Measurements from ENCODE around the gene PLET1.

PLET1 gene

GRCh38 chr11:112219476-112220232 lies 41.0 kb downstream of the PLET1 start:
- TF ChIP-seq CTCF (IDR thresholded peaks at IDR 0.05; ENCODE audit: poor library complexity, severe bottlenecking) = peak; percentile 86
- Histone ChIP-seq H3K36me3 (ENCODE audit: low read depth) (no peaks in the 10 kb centered on the region), H3K4me3 (ENCODE audit: severe bottlenecking) (no peak overlapping the region), H3K27me3 (ENCODE audit: insufficient read depth, poor library complexity, severe bottlenecking) (no peaks in the 10 kb centered on the region), H3K4me1 (ENCODE audit: insufficient read depth, poor library complexity, severe bottlenecking) (peaks cover 5% of the 10 kb centered on the region), H3K9me3 (ENCODE audit: severe bottlenecking) (no peaks in the 10 kb centered on the region), H3K27ac (ENCODE audit: poor library complexity, severe bottlenecking) (no peak overlapping the region)
- ATAC-seq (ENCODE audit: low read depth) (peak; percentile 94), DNase-seq (ENCODE audit: low spot score) (no peak)

DNA sequence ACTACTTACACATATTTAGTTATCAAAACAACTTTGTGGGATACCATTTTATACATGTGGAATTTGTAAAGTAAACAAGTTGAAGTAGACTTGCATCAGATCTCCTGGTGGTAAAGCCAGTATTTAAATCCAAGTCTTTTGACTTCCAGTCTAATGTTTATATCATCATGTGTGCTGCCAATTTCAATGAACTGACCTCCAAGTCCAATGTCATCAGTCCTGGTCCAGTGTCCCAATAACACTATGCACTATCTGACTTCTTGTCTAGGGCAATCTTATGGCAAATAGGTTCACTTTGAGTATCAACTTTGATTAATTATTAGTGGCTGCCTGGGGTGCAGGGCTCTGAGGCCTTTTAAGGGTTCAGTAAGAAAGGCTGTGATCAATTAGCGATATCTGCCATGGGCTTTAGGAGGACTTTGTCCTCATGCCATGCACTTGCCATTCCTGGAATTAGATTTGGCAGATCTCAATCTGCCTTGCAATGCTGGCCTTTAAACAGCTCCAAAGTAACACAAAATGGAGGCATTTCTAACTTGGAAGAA lies 44.0 kb downstream of the PLET1 start:
- ATAC-seq (ENCODE audit: low read depth) = no peak
- no peak overlapping the region for H3K4me3 ChIP-seq (ENCODE audit: severe bottlenecking)
- DNase-seq (ENCODE audit: low spot score) = no peak
- TF ChIP-seq CTCF (IDR thresholded peaks at IDR 0.05; ENCODE audit: poor library complexity, severe bottlenecking) = no peak
- H3K9me3 ChIP-seq (ENCODE audit: severe bottlenecking) = no peaks in the 10 kb centered on the region
- no peaks in the 10 kb centered on the region for H3K27me3 ChIP-seq (ENCODE audit: insufficient read depth, poor library complexity, severe bottlenecking)
- H3K27ac ChIP-seq (ENCODE audit: poor library complexity, severe bottlenecking) = no peak overlapping the region
- H3K4me1 ChIP-seq (ENCODE audit: insufficient read depth, poor library complexity, severe bottlenecking) = peaks cover 24% of the 10 kb centered on the region
- H3K36me3 ChIP-seq (ENCODE audit: low read depth) = no peaks in the 10 kb centered on the region

GRCh38 chr11:112215621-112216020 lies 45.0 kb downstream of the PLET1 start:
- DNase-seq (ENCODE audit: low spot score) (no peak), ATAC-seq (ENCODE audit: low read depth) (no peak)
- H3K9me3 ChIP-seq (ENCODE audit: severe bottlenecking) = no peaks in the 10 kb centered on the region
- H3K4me3 ChIP-seq (ENCODE audit: severe bottlenecking) = no peak overlapping the region
- TF ChIP-seq CTCF (IDR thresholded peaks at IDR 0.05; ENCODE audit: poor library complexity, severe bottlenecking) = no peak
- no peak overlapping the region for H3K27ac ChIP-seq (ENCODE audit: poor library complexity, severe bottlenecking)
- H3K27me3 ChIP-seq (ENCODE audit: insufficient read depth, poor library complexity, severe bottlenecking) = no peaks in the 10 kb centered on the region
- H3K4me1 ChIP-seq (ENCODE audit: insufficient read depth, poor library complexity, severe bottlenecking) = peaks cover 22% of the 10 kb centered on the region
- H3K36me3 ChIP-seq (ENCODE audit: low read depth) = no peaks in the 10 kb centered on the region

DNA sequence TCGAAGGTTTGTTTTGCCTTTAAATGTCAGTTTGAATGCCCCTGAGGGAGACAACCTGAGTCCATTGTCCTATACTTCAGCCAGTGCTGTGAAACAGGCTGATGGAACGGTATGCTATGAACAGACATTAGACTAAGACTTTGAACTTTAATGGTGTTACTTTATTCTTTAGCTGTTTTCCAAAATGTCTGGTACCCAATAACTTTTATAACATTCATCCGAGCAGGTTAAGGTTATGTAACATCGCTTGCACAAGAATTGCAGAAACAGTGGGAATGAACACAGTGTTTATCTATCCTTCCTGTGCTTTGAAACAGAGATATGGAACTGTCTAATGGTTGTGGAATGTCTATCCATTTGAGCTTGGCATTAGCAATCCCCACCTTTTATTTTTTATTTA lies 46.9 kb downstream of the PLET1 start:
- H3K27ac ChIP-seq (ENCODE audit: poor library complexity, severe bottlenecking) = peak overlapping the region; percentile 36
- peaks cover 22% of the 10 kb centered on the region for H3K4me1 ChIP-seq (ENCODE audit: insufficient read depth, poor library complexity, severe bottlenecking)
- TF ChIP-seq CTCF (IDR thresholded peaks at IDR 0.05; ENCODE audit: poor library complexity, severe bottlenecking) = no peak

DNA sequence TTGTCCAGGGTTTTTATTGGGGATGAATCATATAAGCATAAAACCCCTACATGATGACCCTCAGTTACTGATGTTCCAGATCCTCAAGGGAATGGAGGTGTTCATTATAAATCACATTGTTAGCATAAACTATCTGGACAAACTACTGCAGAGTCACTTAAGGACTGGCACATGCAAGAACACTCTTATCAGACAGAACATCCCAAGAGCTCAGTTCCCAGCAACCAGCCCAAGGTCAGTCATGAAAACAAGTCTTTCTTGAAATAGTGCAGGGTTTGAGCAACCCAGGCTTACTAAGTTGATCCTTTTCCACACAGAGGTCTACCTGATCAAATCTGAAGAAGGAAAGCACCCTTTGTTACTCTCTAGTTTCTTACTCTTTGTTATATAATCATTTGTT lies 48.0 kb downstream of the PLET1 start:
- H3K27me3 ChIP-seq (ENCODE audit: insufficient read depth, poor library complexity, severe bottlenecking) = no peaks in the 10 kb centered on the region
- TF ChIP-seq CTCF (IDR thresholded peaks at IDR 0.05; ENCODE audit: poor library complexity, severe bottlenecking) = no peak
- ATAC-seq (ENCODE audit: low read depth) (no peak; the same call in 2 of the 3 replicates), DNase-seq (ENCODE audit: low spot score) (no peak)
- no peak overlapping the region for H3K4me3 ChIP-seq (ENCODE audit: severe bottlenecking)
- no peaks in the 10 kb centered on the region for H3K9me3 ChIP-seq (ENCODE audit: severe bottlenecking)
- no peaks in the 10 kb centered on the region for H3K36me3 ChIP-seq (ENCODE audit: low read depth)
- H3K27ac ChIP-seq (ENCODE audit: poor library complexity, severe bottlenecking) = peak overlapping the region; percentile 36
- peaks cover 22% of the 10 kb centered on the region for H3K4me1 ChIP-seq (ENCODE audit: insufficient read depth, poor library complexity, severe bottlenecking)

More for the DNA sequence above, 46.9 kb downstream of the PLET1 start:
- H3K27me3 ChIP-seq (ENCODE audit: insufficient read depth, poor library complexity, severe bottlenecking) = no peaks in the 10 kb centered on the region
- H3K36me3 ChIP-seq (ENCODE audit: low read depth) = no peaks in the 10 kb centered on the region
- no peak for DNase-seq (ENCODE audit: low spot score)
- peak; percentile 54 for ATAC-seq (ENCODE audit: low read depth)
- no peak overlapping the region for H3K4me3 ChIP-seq (ENCODE audit: severe bottlenecking)
- H3K9me3 ChIP-seq (ENCODE audit: severe bottlenecking) = no peaks in the 10 kb centered on the region
